Measurements from ENCODE around the gene ELP1. TPM values are rescaled to one million over a fixed set of nuclear protein-coding genes. Genes with fewer than 3 reads are reported as not detected.

ELP1 gene
- polyA plus RNA-seq, 2 of the 4 experiments (the other 2 are of a cell fraction): 25.4 to 35.8 TPM

- TF ChIP-seq ESRRA (IDR thresholded peaks at IDR 0.05; ENCODE audit: borderline replicate concordance, low read length): no peak
- TF ChIP-seq NR3C1 (IDR thresholded peaks at IDR 0.05): no peak
- no peak for TF ChIP-seq KDM1A (IDR thresholded peaks at IDR 0.05; ENCODE audit: low read depth)
- no peak for TF ChIP-seq TFCP2L1 (CRISPR knock-in tag; IDR thresholded peaks at IDR 0.05)
Measured at GRCh38 chr9:108963459-108964143, 29.7 kb upstream of the ELP1 start (continued).

DNA sequence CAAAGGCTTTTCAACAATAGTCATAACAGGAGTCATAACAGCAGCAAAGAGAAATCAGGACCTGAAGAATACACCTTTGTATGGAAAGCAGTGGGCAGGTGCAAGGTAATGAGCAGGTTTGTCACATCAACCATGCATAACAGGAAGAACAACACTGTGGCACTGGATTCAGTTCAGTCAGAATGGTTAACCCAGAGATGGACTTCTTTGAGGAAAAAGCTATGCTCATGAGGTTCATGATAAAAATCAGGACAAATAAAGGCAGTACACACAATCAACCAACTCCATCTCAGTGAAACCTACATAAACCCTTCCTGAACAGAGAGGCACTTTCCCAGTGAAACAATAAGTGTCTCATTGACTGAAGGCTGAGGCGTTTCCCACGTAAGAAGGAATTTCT is 27.2 kb upstream of the ELP1 start:
- CTCF ChIA-PET: interaction anchor here (1.7 to 2.9 kb wide), 2 partner anchors 7 to 10 kb away, joined by 6 to 13 read pairs; no protein-coding TSS in a partner anchor

GRCh38 chr9:108960331-108960730 is 26.4 kb upstream of the ELP1 start:
- Histone ChIP-seq H3K9me3 (no peaks in the 10 kb centered on the region), H3K4me2 (no peak overlapping the region), H3K4me1 (no peaks in the 10 kb centered on the region), H3K4me3 (no peak overlapping the region), H3K27ac (no peak overlapping the region)
- POLR2A ChIA-PET: no interaction called here
- CTCF ChIA-PET: interaction anchor here (1.7 kb wide), 1 partner anchor 9 kb away, joined by 8 read pairs; no protein-coding TSS in a partner anchor
- ATAC-seq (no peak), FAIRE-seq (no peak), DNase-seq (ENCODE audit: low read depth in 1 of 2, low spot score in 1 of 2) (no peak)
- WGBS (ENCODE audit: missing lambda C conversion rate): 68% methylated on average over 6 of the region's 6 CpGs
- TF ChIP-seq MAX (IDR thresholded peaks at IDR 0.05) (no peak), EHMT2 (IDR thresholded peaks at IDR 0.05; ENCODE audit: low read depth) (no peak), KDM1A (IDR thresholded peaks at IDR 0.05; ENCODE audit: low read depth) (no peak), MYC (IDR thresholded peaks at IDR 0.05; ENCODE audit: borderline replicate concordance, low read length) (no peak), NR3C1 (IDR thresholded peaks at IDR 0.05) (no peak), RNF2 (IDR thresholded peaks at IDR 0.05; ENCODE audit: borderline replicate concordance, low read depth) (no peak), CTCF (IDR thresholded peaks at IDR 0.05) (no peak), TP53 (CRISPR knock-in tag; IDR thresholded peaks at IDR 0.05) (no peak), BCL3 (IDR thresholded peaks at IDR 0.05) (no peak), TFCP2L1 (CRISPR knock-in tag; IDR thresholded peaks at IDR 0.05) (no peak), ZFP36 (IDR thresholded peaks at IDR 0.05; ENCODE audit: borderline replicate concordance, partially characterized antibody) (no peak), POLR2A (IDR thresholded peaks at IDR 0.05; ENCODE audit: low read length) (no peak), ZC3H11A (IDR thresholded peaks at IDR 0.05) (no peak), CHD2 (IDR thresholded peaks at IDR 0.05; ENCODE audit: low read length, partially characterized antibody) (no peak), RFX5 (IDR thresholded peaks at IDR 0.05) (no peak), GATA3 (IDR thresholded peaks at IDR 0.05; ENCODE audit: borderline replicate concordance) (no peak), ZSCAN20 (CRISPR knock-in tag; IDR thresholded peaks at IDR 0.05) (no peak), FOSB (CRISPR knock-in tag; IDR thresholded peaks at IDR 0.05) (no peak), CBX8 (IDR thresholded peaks at IDR 0.05) (no peak)
- TF ChIP-seq, protein P1, sequence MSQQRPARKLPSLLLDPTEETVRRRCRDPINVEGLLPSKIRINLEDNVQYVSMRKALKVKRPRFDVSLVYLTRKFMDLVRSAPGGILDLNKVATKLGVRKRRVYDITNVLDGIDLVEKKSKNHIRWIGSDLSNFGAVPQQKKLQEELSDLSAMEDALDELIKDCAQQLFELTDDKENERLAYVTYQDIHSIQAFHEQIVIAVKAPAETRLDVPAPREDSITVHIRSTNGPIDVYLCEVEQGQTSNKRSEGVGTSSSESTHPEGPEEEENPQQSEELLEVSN (IDR thresholded peaks at IDR 0.05; ENCODE audit: borderline replicate concordance, low read depth): no peak

More for the DNA sequence above, 27.2 kb upstream of the ELP1 start:
- Histone ChIP-seq H3K4me3 (no peak overlapping the region), H3K4me2 (no peak overlapping the region), H3K4me1 (no peaks in the 10 kb centered on the region), H3K9me3 (no peaks in the 10 kb centered on the region), H3K27ac (no peak overlapping the region)
- TF ChIP-seq SREBF2 (IDR thresholded peaks at IDR 0.05): no peak
- TF ChIP-seq JUN (IDR thresholded peaks at IDR 0.05): no peak
- TF ChIP-seq MAX (IDR thresholded peaks at IDR 0.05): no peak
- TF ChIP-seq NPAS2 (CRISPR knock-in tag; IDR thresholded peaks at IDR 0.05; ENCODE audit: borderline replicate concordance): no peak
- no peak for TF ChIP-seq RFX5 (IDR thresholded peaks at IDR 0.05)
- TF ChIP-seq RARB (CRISPR knock-in tag; IDR thresholded peaks at IDR 0.05): no peak
- no peak for TF ChIP-seq BHLHE40 (IDR thresholded peaks at IDR 0.05; ENCODE audit: low read depth, low read length)
- no peak for TF ChIP-seq ZC3H11A (IDR thresholded peaks at IDR 0.05)
- no peak for TF ChIP-seq BCL3 (IDR thresholded peaks at IDR 0.05)
- no peak for TF ChIP-seq NFE2L2 (conservative IDR thresholded peaks at IDR 0.05; ENCODE audit: low read length)
- no peak for TF ChIP-seq EP300 (IDR thresholded peaks at IDR 0.05)
- POLR2A ChIA-PET: no interaction called here
- 96% methylated on average over 2 of the region's 2 CpGs for WGBS (ENCODE audit: missing lambda C conversion rate)
- DNase-seq (ENCODE audit: low read depth in 1 of 2, low spot score in 1 of 2) (no peak), ATAC-seq (no peak), FAIRE-seq (no peak)
